HG03108 (cell line): ENCODE data around the gene VPS50.

Experiments
- ATAC-seq: cut with Tn5 transposase; IDR thresholded peaks from one replicate; pipeline ENCODE4 v1.9.1; 2021; ENCODE audit warnings: moderate library complexity; ENCODE audit not compliant: unreplicated experiment

The VPS50 gene, protein sequence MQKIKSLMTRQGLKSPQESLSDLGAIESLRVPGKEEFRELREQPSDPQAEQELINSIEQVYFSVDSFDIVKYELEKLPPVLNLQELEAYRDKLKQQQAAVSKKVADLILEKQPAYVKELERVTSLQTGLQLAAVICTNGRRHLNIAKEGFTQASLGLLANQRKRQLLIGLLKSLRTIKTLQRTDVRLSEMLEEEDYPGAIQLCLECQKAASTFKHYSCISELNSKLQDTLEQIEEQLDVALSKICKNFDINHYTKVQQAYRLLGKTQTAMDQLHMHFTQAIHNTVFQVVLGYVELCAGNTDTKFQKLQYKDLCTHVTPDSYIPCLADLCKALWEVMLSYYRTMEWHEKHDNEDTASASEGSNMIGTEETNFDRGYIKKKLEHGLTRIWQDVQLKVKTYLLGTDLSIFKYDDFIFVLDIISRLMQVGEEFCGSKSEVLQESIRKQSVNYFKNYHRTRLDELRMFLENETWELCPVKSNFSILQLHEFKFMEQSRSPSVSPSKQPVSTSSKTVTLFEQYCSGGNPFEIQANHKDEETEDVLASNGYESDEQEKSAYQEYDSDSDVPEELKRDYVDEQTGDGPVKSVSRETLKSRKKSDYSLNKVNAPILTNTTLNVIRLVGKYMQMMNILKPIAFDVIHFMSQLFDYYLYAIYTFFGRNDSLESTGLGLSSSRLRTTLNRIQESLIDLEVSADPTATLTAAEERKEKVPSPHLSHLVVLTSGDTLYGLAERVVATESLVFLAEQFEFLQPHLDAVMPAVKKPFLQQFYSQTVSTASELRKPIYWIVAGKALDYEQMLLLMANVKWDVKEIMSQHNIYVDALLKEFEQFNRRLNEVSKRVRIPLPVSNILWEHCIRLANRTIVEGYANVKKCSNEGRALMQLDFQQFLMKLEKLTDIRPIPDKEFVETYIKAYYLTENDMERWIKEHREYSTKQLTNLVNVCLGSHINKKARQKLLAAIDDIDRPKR

DNA sequence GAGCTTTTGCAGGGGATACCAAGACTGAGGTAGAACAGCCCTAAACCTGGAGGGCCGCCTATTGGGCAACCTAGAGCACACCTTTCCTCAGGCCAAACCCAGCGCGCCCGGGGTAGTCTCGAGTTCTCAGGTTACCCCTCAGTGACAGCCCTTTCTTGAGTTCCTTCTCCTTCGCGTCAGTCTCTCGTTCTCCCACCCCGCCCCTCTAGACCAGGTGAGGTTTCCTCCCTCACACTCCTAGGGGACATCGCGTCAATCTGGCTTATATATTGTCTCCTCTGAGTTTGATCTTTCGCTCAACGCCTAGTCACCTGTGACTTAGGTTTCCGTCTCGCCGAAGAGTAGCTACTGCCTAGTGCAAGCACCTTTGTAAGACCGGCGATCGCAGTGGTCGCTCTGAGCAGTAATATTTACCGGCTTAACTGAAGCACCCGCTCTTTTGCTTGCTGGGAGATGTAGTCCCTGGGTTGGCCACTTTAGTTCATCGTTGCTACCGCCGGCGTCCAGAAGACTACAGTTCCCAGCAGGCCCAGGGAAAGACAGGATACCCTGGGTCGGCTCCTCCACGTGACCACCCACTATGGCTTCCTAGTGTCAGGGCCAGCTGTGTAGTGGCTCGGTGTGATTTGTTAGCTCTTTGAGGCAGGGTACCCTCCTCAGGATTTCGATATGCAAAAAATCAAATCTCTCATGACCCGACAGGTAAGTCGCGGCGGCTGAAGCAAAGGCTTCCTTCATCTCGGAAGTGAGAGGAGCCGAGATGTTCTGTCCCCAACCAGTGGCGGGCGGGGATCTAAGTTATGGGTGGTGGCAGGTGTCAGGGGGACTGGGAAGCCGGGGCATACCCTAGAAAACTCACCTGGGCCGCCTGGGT is at the start of gene VPS50:
Gene VPS50 (plus strand): TSS at position 568 of the 874 bp plus-strand sequence. CDS start 102 bp downstream, at position 670.
- peak; percentile 100 for ATAC-seq

DNA sequence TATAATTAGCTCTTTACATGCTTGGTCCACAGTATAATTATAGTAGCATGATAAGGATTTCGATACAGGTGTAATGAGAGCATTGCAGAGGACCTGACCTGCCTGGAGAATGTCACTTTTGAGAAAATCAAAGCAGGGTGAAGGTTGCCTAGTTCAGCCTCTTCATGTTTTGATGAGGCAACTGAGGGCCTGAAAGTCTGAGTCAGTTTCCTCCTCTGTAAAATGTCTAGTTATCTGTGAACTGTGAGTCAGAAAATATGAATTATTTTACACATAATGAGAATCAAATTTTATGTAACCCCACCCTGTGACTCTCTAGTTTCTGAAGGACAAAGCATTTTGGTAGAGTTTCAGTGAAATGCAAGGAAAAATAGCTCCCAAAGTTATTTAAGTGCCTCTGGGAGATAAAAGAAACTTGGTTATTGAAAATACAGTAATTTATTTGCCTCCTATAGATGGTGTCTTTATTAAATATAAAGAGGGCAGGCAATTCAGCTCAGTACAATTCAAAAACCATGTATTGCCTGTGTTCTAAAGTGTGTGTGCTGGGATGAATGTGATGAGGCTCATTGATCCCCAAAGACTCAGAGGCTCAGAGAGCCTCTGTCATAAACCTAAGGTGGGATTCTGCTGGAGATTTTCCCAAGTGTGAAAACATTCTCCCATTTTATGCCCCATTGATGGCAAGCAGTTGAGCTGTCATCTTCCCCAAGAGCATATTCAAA is 46.7 kb upstream of the VPS50 start:
- ATAC-seq, result no peak

DNA sequence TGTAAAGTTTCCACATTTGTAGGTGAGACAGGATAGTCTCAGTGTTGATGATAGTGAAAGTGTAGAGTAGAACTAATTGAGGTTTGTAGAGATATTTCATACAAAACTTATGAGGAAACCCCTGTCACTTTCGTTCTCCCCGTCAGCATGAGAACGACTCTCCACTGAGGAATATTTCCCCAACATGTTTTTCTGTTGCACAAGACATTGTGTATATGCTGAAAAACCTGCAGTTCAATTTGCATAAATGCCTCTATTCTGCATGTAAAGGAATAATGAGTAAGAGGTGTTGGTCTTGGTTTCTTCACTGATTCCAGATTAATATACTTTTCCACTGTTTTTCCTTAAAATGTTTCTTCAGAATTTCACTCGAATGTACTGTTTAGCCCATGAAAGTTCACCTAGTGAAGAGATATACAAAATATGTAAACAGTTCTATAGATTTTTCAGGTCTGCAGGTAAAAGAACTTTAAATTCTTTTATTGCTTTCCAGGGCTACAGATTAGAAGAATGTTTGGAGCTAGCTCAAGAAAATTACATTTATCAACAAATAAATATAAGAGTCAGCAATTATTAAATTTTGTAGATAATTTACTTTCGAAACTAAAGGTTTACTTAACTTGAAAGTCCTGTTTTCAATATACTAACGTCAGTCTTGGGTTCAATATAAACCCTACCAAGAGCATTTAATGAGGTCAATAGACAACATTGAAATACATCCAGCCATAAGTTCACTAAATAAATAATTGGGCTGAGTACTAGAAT is 43.1 kb upstream of the VPS50 start:
- ATAC-seq, result no peak

DNA sequence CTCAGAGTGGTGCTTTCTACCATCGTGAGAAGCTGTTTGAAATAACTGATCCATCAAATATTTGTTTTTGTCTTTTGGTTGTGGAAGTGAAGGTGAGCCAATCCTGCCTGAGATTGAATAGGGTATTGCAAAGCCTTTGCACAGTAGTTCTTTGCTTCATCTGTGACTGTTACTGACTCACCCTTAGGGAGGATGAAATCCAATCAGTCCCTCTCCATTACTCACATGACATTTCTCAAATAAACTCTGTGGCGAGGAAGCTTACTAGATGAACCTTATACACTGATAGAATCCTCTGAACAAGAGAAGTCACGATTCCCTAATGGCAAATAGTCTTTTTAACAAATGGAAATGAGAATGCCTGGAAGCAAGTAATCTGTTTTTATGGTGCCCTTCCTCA is 37.8 kb upstream of the VPS50 start:
- ATAC-seq, result no peak

DNA sequence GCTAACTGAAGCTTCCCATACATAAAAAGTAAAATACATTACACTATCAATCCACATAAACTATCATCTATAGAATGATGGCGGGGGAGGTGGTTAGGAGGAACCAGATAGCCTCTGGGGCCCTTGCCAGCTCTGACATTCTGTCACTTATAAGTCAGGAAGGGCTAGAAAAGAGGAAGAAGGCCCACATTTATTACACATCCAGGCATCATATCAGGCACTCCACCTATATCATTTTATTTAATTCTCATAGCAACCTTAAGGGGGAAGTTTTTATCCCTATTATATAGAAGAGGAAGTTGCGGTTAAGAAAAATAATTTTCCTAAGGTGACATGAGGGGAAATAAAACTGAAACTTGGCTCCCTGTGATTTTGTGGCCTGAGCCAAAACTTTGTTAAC is 35.8 kb upstream of the VPS50 start:
- no peak for ATAC-seq

DNA sequence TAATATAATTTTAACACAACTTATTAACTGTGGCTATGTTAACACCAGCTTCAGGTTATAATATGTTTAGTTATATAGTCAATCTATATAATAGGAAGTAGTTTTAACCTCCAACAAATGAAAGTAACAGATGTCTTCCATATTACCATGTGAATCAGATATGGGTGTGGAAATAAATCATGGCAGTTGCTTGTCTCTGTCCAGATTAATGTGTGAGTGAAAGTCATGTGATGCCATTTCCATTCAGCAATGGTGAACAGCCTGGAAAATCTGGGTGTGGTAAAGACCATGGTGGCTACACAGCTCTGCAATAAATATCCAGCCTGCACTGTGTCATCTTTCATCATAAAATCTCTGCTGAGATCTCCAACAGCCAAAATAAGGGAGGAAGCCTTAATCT is 33.7 kb upstream of the VPS50 start:
- ATAC-seq, result no peak

DNA sequence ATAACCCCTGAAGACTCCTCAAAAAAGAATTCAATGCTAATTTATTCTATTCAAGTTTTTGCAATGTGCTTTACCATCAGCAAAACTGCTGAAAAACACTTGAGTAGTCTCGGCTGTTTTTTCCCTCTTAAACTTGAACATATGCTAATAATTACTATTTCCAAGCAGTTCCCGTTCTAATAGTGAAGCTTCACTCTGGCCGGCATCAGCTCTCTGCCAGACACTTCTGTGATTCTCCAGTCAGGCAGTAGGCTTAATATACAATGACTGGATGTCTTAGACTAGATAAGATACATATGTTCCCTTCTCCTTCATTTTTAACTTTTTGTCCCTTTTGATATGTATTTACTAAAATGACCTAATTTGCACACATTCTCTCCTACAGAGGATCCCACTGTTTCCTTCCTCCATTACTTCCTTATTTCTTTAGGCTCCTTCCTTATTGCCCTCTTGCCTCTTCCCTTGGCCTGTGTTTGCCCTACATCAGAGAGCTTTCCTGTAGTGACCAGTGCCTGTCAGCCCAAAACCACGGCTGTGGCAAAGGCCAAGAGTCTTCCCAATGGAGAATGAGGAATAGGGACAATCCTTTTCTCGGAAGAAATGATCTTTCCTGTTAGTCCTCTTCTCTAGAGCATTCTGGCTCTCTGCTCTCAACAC is 29.4 kb upstream of the VPS50 start:
- no peak for ATAC-seq

DNA sequence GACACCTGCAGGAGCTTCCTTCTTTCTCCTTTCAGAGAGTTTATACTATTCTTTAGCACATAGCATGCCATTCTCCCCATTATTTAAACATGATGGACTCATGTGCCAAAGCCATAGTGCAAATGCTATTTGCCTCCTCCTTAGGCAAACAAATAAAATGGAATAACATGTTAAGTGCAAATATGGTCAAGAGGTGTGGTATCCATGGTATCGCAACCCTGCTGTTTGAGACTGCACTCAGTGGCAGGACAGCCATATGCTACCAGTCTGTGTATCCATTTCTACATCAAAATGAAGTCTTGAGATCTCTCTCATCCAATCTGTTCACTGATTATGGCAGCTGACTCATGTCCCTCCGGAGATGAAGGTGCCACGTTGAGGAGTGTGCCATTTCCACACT is 28.7 kb upstream of the VPS50 start:
- ATAC-seq, result no peak

DNA sequence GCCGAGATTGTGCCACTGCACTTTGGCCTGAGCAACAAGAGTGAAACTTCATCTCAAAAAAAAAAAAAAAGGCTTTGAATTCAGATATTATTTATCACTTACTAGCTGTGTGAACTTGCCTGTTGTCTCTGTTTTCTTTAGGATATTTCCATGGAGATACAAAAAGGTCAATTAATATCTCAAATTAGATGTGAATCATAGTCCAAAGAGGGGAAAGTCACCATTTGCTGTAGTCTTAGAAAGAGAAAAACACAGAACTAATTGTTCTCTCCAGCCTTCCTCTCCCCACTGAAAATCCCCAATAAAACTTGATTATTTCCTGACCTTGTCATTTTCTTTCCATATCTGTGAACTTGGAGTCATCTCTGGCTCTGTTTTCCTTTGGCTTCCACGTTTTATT is 27.1 kb upstream of the VPS50 start:
- ATAC-seq, result no peak

DNA sequence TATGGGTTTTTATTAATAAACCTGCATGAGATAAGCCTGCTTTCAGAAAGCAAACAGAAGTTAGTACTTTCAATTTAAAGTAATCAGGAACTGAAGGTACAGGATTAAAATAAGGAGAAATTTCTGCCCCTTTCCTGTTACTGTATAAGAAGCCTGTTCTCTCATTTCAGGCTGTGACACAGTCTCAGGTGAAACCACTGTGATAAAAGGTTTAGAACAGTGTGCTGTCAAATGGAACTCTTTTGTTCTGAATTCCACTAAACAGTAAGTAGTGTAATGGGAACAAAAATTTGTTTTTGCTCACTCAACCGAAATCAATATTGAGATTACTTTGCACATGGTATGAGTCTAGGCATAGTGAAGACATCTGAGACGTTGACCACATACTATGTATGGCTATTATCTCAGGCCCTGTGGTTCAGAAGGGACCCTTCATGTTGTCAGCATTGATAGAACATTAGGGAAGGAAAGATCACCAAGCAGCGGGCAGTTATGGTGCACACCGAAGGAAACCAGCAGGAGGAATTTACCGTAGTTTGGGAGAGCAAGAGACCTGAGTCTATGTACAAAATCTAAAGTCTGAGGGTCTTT is 20.8 kb upstream of the VPS50 start:
- ATAC-seq, result no peak

DNA sequence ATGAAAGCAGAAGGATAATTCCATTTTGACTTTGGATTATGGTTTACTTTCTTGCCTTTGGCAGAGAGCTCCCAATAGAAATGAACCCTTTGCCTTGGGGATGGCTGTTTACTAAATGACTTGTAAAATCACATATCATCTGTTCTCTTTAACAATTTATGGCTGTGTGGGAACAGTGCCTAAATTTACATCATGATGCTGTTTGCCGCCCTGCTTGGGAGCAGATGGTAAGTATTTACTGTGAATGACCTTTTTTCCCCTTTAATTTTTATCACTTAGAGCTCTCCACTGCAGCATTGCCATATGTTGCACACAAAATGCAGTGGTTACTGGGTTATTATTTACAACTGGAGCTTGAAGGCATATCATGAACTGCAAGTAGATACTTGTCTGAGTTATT is 19.3 kb upstream of the VPS50 start:
- ATAC-seq, result no peak

DNA sequence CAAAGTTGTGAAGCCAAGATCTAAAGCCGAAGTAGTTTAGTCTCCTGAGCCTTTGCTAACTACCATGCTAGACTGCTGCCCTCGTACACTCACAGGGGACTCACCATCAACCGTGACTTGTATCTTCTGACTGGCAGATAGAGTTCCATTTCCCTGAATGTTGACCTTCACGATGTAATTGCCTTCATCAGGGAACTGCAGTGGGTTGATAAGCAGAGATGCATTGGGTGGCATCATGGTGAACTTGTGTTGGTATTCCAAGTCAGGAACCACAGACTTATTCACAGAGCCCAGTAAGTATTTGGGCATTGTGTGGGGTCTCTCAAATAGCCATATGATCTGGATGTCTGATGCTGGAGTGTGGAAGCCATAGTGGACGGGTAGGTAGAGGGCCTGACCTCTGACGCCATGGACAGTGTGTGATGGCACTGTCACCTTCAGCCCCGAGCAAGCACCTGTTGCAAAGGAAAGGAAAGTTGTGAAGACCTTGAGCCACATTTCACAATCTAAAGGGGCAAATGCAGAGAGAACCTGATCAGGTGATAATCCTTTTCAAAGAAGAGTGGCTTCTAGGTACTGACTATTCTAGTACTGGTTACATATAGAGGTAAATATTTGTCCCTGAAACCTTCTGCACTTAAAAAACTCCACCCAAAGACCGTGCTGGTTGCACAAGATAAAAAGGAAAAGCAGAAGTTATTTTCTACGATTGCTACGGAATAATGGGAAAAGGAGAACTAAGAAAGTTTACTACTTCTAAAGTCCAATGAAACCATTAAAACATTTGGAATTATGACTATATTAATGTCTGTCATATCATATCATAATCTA is 13.0 kb upstream of the VPS50 start:
- ATAC-seq, result no peak

DNA sequence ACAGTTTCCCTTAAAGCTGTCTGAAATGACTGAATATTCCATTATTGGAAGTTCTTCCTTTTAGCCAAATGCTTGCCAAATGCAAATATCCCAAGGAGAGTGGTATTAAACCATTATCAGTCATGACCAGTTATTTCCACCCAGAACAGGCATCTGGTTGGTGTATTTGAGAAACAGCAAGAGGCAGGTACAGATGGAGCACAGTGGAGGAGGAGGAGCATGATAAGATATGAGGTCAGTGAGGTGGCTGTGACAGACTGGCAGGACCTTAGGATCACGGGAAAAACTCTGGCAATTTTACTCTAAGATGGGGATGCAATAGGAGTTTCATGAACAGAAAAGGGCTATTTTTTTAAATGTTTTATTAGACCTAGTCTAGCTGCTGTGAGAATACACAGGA is 12.3 kb upstream of the VPS50 start:
- ATAC-seq, result no peak

DNA sequence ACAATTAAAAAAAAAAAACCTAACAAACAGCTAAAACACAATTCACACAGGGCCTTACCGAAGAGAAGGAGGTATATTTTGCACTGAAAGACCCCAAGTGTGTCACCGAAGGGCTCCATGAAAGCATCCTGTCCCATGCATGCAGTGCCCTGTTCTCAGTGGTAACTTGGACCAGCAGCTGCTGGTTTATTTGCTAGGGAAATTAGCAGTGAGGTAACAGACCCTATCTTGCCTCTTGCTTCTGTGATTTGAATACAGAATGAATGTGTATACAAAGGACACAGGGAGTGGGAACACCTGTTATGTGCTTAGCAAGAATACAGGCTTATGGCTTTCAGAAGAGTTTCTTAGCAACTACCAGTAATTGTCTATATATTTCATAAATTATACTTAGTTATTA is 5.9 kb upstream of the VPS50 start, which contains the start of gene HEPACAM2:
Gene HEPACAM2 (minus strand): TSS at position 160 of the 400 bp plus-strand sequence.
- ATAC-seq, result no peak

DNA sequence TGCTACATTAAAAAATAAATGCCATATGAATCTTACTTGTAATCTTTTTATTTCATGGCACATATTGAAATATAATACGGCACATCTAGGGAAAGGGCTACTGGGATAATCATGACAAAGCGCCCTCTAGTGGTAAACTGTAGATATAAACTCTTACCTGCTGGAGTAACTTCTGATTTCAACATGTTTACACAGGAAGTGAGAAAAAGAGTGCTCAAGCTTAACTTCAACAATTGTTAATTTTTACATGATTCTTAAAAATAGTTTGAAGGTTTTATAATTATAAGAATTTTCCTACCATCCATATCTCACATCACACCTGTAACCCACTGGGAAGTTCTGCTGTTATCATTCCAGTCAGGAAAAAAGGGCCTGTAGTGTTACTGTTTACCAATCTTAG is 3.9 kb upstream of the VPS50 start:
- ATAC-seq, result no peak

DNA sequence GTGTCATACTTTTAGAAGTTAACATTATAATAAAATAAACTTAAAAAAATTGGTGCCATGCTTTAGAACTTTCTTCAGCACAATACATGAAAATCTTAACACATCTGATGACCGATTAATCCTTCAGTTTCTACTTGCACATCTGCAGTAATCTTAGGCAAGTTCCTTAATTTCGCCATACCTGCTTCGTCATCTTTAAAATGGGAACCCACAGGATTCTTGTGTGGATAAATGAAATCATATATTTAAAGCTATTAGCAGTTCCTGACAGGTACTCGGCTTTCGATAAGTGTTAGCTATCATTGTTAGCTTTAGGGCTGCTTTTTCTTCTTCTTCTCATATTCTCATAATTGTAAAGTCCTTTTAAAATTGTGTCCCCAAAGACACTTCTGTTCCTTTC is 907 bp upstream of the VPS50 start:
- ATAC-seq, result no peak

DNA sequence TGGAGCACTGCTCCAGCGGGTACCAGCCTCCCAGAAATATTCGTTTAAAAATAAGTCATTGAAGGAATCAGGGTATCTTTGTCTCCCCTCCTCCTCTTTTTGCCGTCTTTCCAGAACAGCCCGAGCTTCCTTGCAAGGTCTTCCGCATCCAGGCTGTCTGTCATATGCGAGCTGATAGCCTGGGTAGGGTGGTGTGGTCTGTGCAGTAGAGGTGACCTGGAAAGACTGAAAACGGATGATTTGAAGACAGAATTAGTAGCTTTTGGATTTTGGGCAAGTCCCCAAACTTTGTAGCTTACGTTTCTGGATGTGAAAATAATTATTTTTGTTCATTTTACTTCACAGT is 480 bp downstream of the VPS50 start:
- no peak for ATAC-seq

DNA sequence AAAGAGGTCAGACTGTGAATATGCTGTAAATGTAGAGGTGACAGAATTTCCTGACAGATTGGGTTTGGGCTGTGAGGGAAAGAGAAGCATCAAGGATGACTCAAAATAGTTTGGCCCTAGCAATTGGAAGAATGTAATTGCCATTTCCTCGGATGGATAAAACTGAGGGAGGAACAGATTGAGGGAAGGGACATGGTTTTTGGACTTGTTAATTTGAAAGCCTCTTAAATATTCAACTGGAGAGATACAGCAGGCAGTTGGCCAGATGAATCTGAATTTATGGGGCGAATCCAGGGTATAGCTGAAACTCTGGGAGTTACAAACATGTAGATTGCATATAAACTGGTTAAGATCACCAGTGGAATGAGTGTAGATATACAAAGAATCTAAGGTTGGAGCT is 3.4 kb downstream of the VPS50 start:
- no peak for ATAC-seq
